DOHH2 (cell line): Measurements from ENCODE around the gene HOXA10.

Source experiments
- H3F3A ChIP-seq: fragments of 200-600 bp; sonication (generic), shearing (Covaris generic); 2 replicates; pipeline ENCODE4 v1.6.0; 2016; ENCODE audit warnings: antibody characterized with exemption, mild to moderate bottlenecking; ENCODE audit not compliant: control insufficient read depth, insufficient read depth
- H3K27ac ChIP-seq: fragments of 200-600 bp; sonication (generic); 2 replicates; pipeline ENCODE4 v1.5.1; 2014; ENCODE audit warnings: low read depth, mild to moderate bottlenecking, low read length, moderate library complexity
- H3K27me3 ChIP-seq: fragments of 200-600 bp; sonication (generic); 2 replicates; pipeline ENCODE4 v1.6.1; 2014; ENCODE audit warnings: mild to moderate bottlenecking, low read length, mixed read lengths; ENCODE audit not compliant: control insufficient read depth
- H3K36me3 ChIP-seq: fragments of 200-600 bp; sonication (generic); 2 replicates; pipeline ENCODE4 v1.6.1; 2014; ENCODE audit warnings: mild to moderate bottlenecking, low read length, moderate library complexity, mixed read lengths; ENCODE audit not compliant: control insufficient read depth
- H3K4me1 ChIP-seq: fragments of 200-600 bp; sonication (generic); 2 replicates; pipeline ENCODE4 v1.6.1; 2014; ENCODE audit warnings: mild to moderate bottlenecking, low read length, mixed read lengths; ENCODE audit not compliant: control insufficient read depth
- H3K4me2 ChIP-seq: fragments of 200-600 bp; sonication (generic); 2 replicates; pipeline ENCODE4 v1.6.0; 2014; ENCODE audit warnings: mild to moderate bottlenecking, low read length, moderate library complexity
- H3K4me3 ChIP-seq: fragments of 200-600 bp; sonication (generic); 2 replicates; pipeline ENCODE4 v1.5.1; 2014; ENCODE audit warnings: mild to moderate bottlenecking, low read length, mixed read lengths
- H3K79me2 ChIP-seq: fragments of 200-600 bp; sonication (generic); 2 replicates; pipeline ENCODE4 v1.6.1; 2014; ENCODE audit warnings: mild to moderate bottlenecking, low read length, mixed read lengths; ENCODE audit not compliant: control insufficient read depth
- H3K9me2 ChIP-seq: fragments of 200-600 bp; sonication (generic); replicated peaks from 2 replicates; pipeline ENCODE4 v1.6.1; 2014; ENCODE audit warnings: mild to moderate bottlenecking, low read length, mixed read lengths; ENCODE audit not compliant: control insufficient read depth
- H3K9me3 ChIP-seq: fragments of 200-600 bp; sonication (generic); 2 replicates; pipeline ENCODE4 v1.6.1; 2014; ENCODE audit warnings: antibody characterized with exemption, low read length, mixed read lengths; ENCODE audit not compliant: control insufficient read depth, insufficient read depth
- H4K20me1 ChIP-seq: fragments of 200-600 bp; sonication (generic); 2 replicates; pipeline ENCODE4 v1.6.0; 2014; ENCODE audit warnings: low read depth, mild to moderate bottlenecking, antibody characterized with exemption, low read length, moderate library complexity; ENCODE audit not compliant: control insufficient read depth, insufficient read depth
- CTCF ChIP-seq: fragments of 200-600 bp; sonication (generic); IDR thresholded peaks from one replicate; pipeline ENCODE4 v1.5.1; 2014; ENCODE audit warnings: antibody characterized with exemption, mild to moderate bottlenecking, low read depth, low read length; ENCODE audit not compliant: poor library complexity, severe bottlenecking
- EZH2phosphoT487 ChIP-seq: fragments of 200-600 bp; sonication (generic); IDR thresholded peaks from 2 replicates; pipeline ENCODE4 v1.6.1; 2017; ENCODE audit warnings: borderline replicate concordance, mild to moderate bottlenecking, antibody characterized with exemption, low read length, moderate library complexity, mixed read lengths

The HOXA10 gene

GRCh38 chr7:27143023-27143949 is 30.8 kb downstream of the HOXA10 start, which contains the start of gene HOXA5:
Gene HOXA5 (minus strand): TSS chr7:27143681. CDS start chr7:27143607, 74 bp downstream.
- no peaks in the 10 kb centered on the region for H3K9me3 ChIP-seq
- H3K79me2 ChIP-seq: no peaks in the 10 kb centered on the region
- H3K36me3 ChIP-seq: no peaks in the 10 kb centered on the region
- peaks cover 16% of the 10 kb centered on the region for H3K4me1 ChIP-seq
- H3K9me2 ChIP-seq: no peaks in the 10 kb centered on the region
- peaks cover 37% of the 10 kb centered on the region for H3K27me3 ChIP-seq
- H3F3A ChIP-seq: no peaks in the 10 kb centered on the region
- peak within 1 kb of the TSS; percentile 70 for H3K4me3 ChIP-seq
- no peak within 1 kb of the TSS for H3K27ac ChIP-seq
- H4K20me1 ChIP-seq: no peaks in the 10 kb centered on the region
- peak within 1 kb of the TSS; percentile 75 for H3K4me2 ChIP-seq
- TF ChIP-seq EZH2phosphoT487 (no peak), CTCF (peak; percentile 81)

GRCh38 chr7:27142580-27143022 is 31.5 kb downstream of the HOXA10 start:
- H3K27me3 ChIP-seq: peaks cover 38% of the 10 kb centered on the region

GRCh38 chr7:27141923-27142579 is 32.1 kb downstream of the HOXA10 start:
- H3K4me2 ChIP-seq: peak overlapping the region; percentile 75
- no peaks in the 10 kb centered on the region for H3K9me3 ChIP-seq
- no peak overlapping the region for H3K27ac ChIP-seq
- H3K79me2 ChIP-seq: no peaks in the 10 kb centered on the region
- H3K4me1 ChIP-seq: 0 out of 2 replicates have a peak, but pooled peaks cover 5% of the 10 kb centered on the region
- H3K36me3 ChIP-seq: no peaks in the 10 kb centered on the region
- H4K20me1 ChIP-seq: no peaks in the 10 kb centered on the region
- H3K9me2 ChIP-seq: no peaks in the 10 kb centered on the region
- H3K4me3 ChIP-seq: peak overlapping the region; percentile 70
- TF ChIP-seq CTCF (no peak), EZH2phosphoT487 (no peak)
- H3K27me3 ChIP-seq: peaks cover 38% of the 10 kb centered on the region
- H3F3A ChIP-seq: no peaks in the 10 kb centered on the region

More at GRCh38 chr7:27142580-27143022, 31.5 kb downstream of the HOXA10 start:
- H3K4me1 ChIP-seq: peaks cover 10% of the 10 kb centered on the region
- no peaks in the 10 kb centered on the region for H3K36me3 ChIP-seq
- no peak for TF ChIP-seq CTCF
- no peak for TF ChIP-seq EZH2phosphoT487
- H3K9me2 ChIP-seq: no peaks in the 10 kb centered on the region
- H3K4me2 ChIP-seq: peak overlapping the region; percentile 75
- no peaks in the 10 kb centered on the region for H3K79me2 ChIP-seq
- H4K20me1 ChIP-seq: no peaks in the 10 kb centered on the region
- no peaks in the 10 kb centered on the region for H3F3A ChIP-seq
- no peaks in the 10 kb centered on the region for H3K9me3 ChIP-seq
- no peak overlapping the region for H3K27ac ChIP-seq
- H3K4me3 ChIP-seq: peak overlapping the region; percentile 70
